A673 (cell line): Measurements from ENCODE around the gene SATB2. TPM values are rescaled to one million over a fixed set of nuclear protein-coding genes. Genes with fewer than 3 reads are reported as not detected.

Experiments used
- BruUV-seq: library from RNA; stranded (reverse); fragments of 400-500 nt; replicated peaks from 2 replicates; lab custom pipeline; 2021; lab: Mats Ljungman, UMichigan
- CTCF ChIA-PET: fragments of 300-600 bp; sonication (Branson Sonifier 250); formaldehyde crosslinking; loops from one replicate; lab custom pipeline; 2022; ENCODE audit warnings: antibody characterized with exemption; lab: Charles Lee
- POLR2A ChIA-PET: fragments of 300-600 bp; sonication (Branson Sonifier 250); formaldehyde crosslinking; loops from one replicate; lab custom pipeline; 2022; ENCODE audit warnings: antibody characterized with exemption; ENCODE audit not compliant: low non-redundant PET; lab: Charles Lee
- DNase-seq: peaks from one replicate; pipeline ENCODE4 v3.0.0-alpha.2; 2015; ENCODE audit warnings: low spot score
- H3K27ac ChIP-seq: fragments of 200-600 bp; sonication (generic); 2 replicates; pipeline ENCODE4 v1.5.1; 2016; ENCODE audit warnings: mixed run types, low read depth, mild to moderate bottlenecking, mixed read lengths, antibody characterized with exemption, low read length; ENCODE audit not compliant: poor library complexity, severe bottlenecking
- H3K27me3 ChIP-seq: fragments of 200-600 bp; sonication (generic); replicated peaks from 2 replicates; pipeline ENCODE4 v1.6.1; 2017; ENCODE audit warnings: mixed run types, low read depth, mild to moderate bottlenecking, mixed read lengths, antibody characterized with exemption, low read length; ENCODE audit not compliant: insufficient read depth, poor library complexity
- H3K36me3 ChIP-seq: fragments of 200-600 bp; sonication (generic); 2 replicates; pipeline ENCODE4 v1.6.1; 2016; ENCODE audit warnings: mixed run types, mild to moderate bottlenecking, mixed read lengths, antibody characterized with exemption, low read length; ENCODE audit not compliant: insufficient read depth, poor library complexity, severe bottlenecking
- H3K4me1 ChIP-seq: fragments of 200-600 bp; sonication (generic); 2 replicates; pipeline ENCODE4 v1.6.1; 2017; ENCODE audit warnings: mixed run types, mild to moderate bottlenecking, mixed read lengths, antibody characterized with exemption, low read length; ENCODE audit not compliant: insufficient read depth, poor library complexity, severe bottlenecking
- H3K4me3 ChIP-seq: fragments of 200-600 bp; sonication (generic); 2 replicates; pipeline ENCODE4 v1.5.1; 2016; ENCODE audit warnings: low read depth, mixed run types, mild to moderate bottlenecking, mixed read lengths, low read length; ENCODE audit not compliant: poor library complexity, severe bottlenecking
- H3K9me3 ChIP-seq: fragments of 200-600 bp; sonication (generic); 2 replicates; pipeline ENCODE4 v1.6.1; 2016; ENCODE audit warnings: mixed run types, low read depth, mild to moderate bottlenecking, mixed read lengths, antibody characterized with exemption, low read length; ENCODE audit not compliant: poor library complexity, severe bottlenecking
- CTCF ChIP-seq: fragments of 300-800, 200-600 bp; sonication (generic); conservative IDR thresholded peaks from 2 replicates; pipeline ENCODE4 v1.5.1; 2017; ENCODE audit warnings: low read depth, mild to moderate bottlenecking, antibody characterized with exemption, low read length, moderate library complexity, mixed read lengths
- EZH2 ChIP-seq: fragments of 200-600 bp; sonication (generic); IDR thresholded peaks from 2 replicates; pipeline ENCODE4 v1.6.1; 2017; ENCODE audit warnings: borderline replicate concordance, low read depth, mild to moderate bottlenecking, mixed read lengths, antibody characterized with exemption, low read length; ENCODE audit not compliant: poor library complexity, severe bottlenecking
- intact Hi-C: fragments of 100-400 bp; cut with micrococcal nuclease; formaldehyde crosslinking; loops from one replicate; pipeline ENCODE4 v1.10.0; 2022; ENCODE audit not compliant: unreplicated experiment
- total RNA-seq: library from RNA; stranded (reverse); gene quantifications from 2 replicates; pipeline ENCODE4 v1.2.3, GENCODE V29; 2021

Gene SATB2
- total RNA-seq, 1 experiment from 2014 or later: 23.2 TPM

- no peaks in the 10 kb centered on the region for H3K36me3 ChIP-seq
- DNase-seq: no peak
Observed at GRCh38 chr2:199419428-199419827, 38.3 kb downstream of the SATB2 start.

GRCh38 chr2:199414465-199414864 is 43.3 kb downstream of the SATB2 start:
- no peaks in the 10 kb centered on the region for H3K27me3 ChIP-seq
- peaks cover 5% of the 10 kb centered on the region for H3K4me1 ChIP-seq
- intact Hi-C loops: no loop called here
- no peak overlapping the region for H3K27ac ChIP-seq
- H3K36me3 ChIP-seq: no peaks in the 10 kb centered on the region
- ChIA-PET CTCF (no interaction called here), POLR2A (no interaction called here)
- DNase-seq: no peak
- no peak overlapping the region for H3K4me3 ChIP-seq
- TF ChIP-seq CTCF: no peak
- TF ChIP-seq EZH2: no peak
- no peaks in the 10 kb centered on the region for H3K9me3 ChIP-seq
- no TSS peak for BruUV-seq

More at GRCh38 chr2:199419428-199419827, 38.3 kb downstream of the SATB2 start:
- TF ChIP-seq CTCF: no peak
- ChIA-PET CTCF (no interaction called here), POLR2A (no interaction called here)
- Histone ChIP-seq H3K4me3 (no peak overlapping the region), H3K27ac (no peak overlapping the region), H3K4me1 (peaks cover 6% of the 10 kb centered on the region), H3K9me3 (no peaks in the 10 kb centered on the region), H3K27me3 (no peaks in the 10 kb centered on the region)
- intact Hi-C loops: no loop called here
- BruUV-seq: no TSS peak

GRCh38 chr2:199414001-199414400 is 43.7 kb downstream of the SATB2 start:
- BruUV-seq: no TSS peak
- DNase-seq: no peak
- Histone ChIP-seq H3K36me3 (no peaks in the 10 kb centered on the region), H3K27ac (no peak overlapping the region), H3K9me3 (no peaks in the 10 kb centered on the region), H3K27me3 (no peaks in the 10 kb centered on the region), H3K4me3 (no peak overlapping the region), H3K4me1 (peaks cover 5% of the 10 kb centered on the region)
- ChIA-PET CTCF (no interaction called here), POLR2A (no interaction called here)
- intact Hi-C loops: no loop called here
- TF ChIP-seq CTCF (no peak), EZH2 (no peak)
